GM12878 (cell line): ENCODE measurements around the gene HK2. TPM values are rescaled to one million over a fixed set of nuclear protein-coding genes. Genes with fewer than 3 reads are reported as not detected.

Source experiments
- ATAC-seq: fragments of 200-7000 bp; cut with Tn5 transposase; 3 replicates; pipeline ENCODE4 v1.9.1; 2020; ENCODE audit warnings: mild to moderate bottlenecking, moderate library complexity
- BruUV-seq: library from RNA; stranded (reverse); fragments of 400-500 nt; replicated peaks from 2 replicates; lab custom pipeline; 2021; lab: Mats Ljungman, UMichigan
- CTCF ChIA-PET: fragments of 300-600 bp; sonication (Branson Sonifier 250); formaldehyde crosslinking; extraction: SDS; loops from one replicate; lab custom pipeline; 2021; ENCODE audit warnings: inconsistent platforms; lab: Yijun Ruan, JAX
- POLR2A ChIA-PET: fragments of 350-600 bp; formaldehyde crosslinking; extraction: SDS; loops from one replicate; lab custom pipeline; 2021; ENCODE audit warnings: inconsistent platforms; lab: Charles Lee
- RAD21 ChIA-PET: fragments of 300-600 bp; sonication (Branson Sonifier 250); formaldehyde crosslinking; loops from one replicate; lab custom pipeline; 2023; ENCODE audit warnings: antibody characterized with exemption; ENCODE audit not compliant: unreplicated experiment; lab: Charles Lee
- SMC1A ChIA-PET: fragments of 300-600 bp; sonication (Branson Sonifier 250); formaldehyde crosslinking; loops from one replicate; lab custom pipeline; 2023; ENCODE audit not compliant: unreplicated experiment, uncharacterized antibody; lab: Charles Lee
- DNase-seq: peaks from one replicate; pipeline ENCODE4 v3.0.0-alpha.2; 2011; ENCODE audit warnings: low read depth, low spot score
- FAIRE-seq: peaks from 3 replicates; lab custom pipeline; 2011; peaks lifted over from hg19 to GRCh38; lab: Jason Lieb, UNC
- H2AFZ ChIP-seq: 2 replicates; pipeline ENCODE4 v1.6.0; 2011; ENCODE audit warnings: low read depth, low read length, control low read depth; ENCODE audit not compliant: control insufficient read depth
- H3K27ac ChIP-seq: 2 replicates; pipeline ENCODE4 v1.5.1; 2011; ENCODE audit warnings: control low read depth; ENCODE audit not compliant: control insufficient read depth, insufficient read depth
- H3K27me3 ChIP-seq, 2 experiments: replicated peaks in 1 of 2; 2 replicates each; pipeline versions ENCODE4 v1.6.0 to v1.6.1; 2011; ENCODE audit warnings: low read length in 1 of 2; ENCODE audit not compliant: control insufficient read depth in 2 of 2, insufficient read depth in 2 of 2
- H3K36me3 ChIP-seq, 2 experiments: 2 replicates each; pipeline ENCODE4 v1.5.1; 2011; ENCODE audit warnings: low read length in 1 of 2; ENCODE audit not compliant: control insufficient read depth in 2 of 2, insufficient read depth in 2 of 2
- H3K4me1 ChIP-seq: 2 replicates; pipeline ENCODE4 v1.6.1; 2011; ENCODE audit warnings: mild to moderate bottlenecking, low read length, moderate library complexity, mixed read lengths; ENCODE audit not compliant: control insufficient read depth, insufficient read depth
- H3K4me2 ChIP-seq: 2 replicates; pipeline ENCODE4 v1.6.0; 2011; ENCODE audit warnings: control low read depth; ENCODE audit not compliant: control insufficient read depth, insufficient read depth
- H3K4me3 ChIP-seq: fragments of 200-600 bp; sonication (generic); 2 replicates; pipeline ENCODE4 v1.5.1; 2016
- H3K79me2 ChIP-seq: 2 replicates; pipeline ENCODE4 v1.6.0; 2011; ENCODE audit warnings: low read length; ENCODE audit not compliant: control insufficient read depth, insufficient read depth
- H3K9ac ChIP-seq: 2 replicates; pipeline ENCODE4 v1.8.0; 2011; ENCODE audit warnings: low read length, control low read depth, mixed read lengths; ENCODE audit not compliant: control insufficient read depth, insufficient read depth
- H3K9me3 ChIP-seq: replicated peaks from 3 replicates; pipeline ENCODE4 v1.5.1; 2011; ENCODE audit warnings: mild to moderate bottlenecking, low read length; ENCODE audit not compliant: control insufficient read depth, insufficient read depth
- H4K20me1 ChIP-seq: 2 replicates; pipeline ENCODE4 v1.6.0; 2011; ENCODE audit not compliant: control insufficient read depth, insufficient read depth
- BACH1 ChIP-seq: fragments of 450-650 bp; IDR thresholded peaks from 2 replicates; pipeline ENCODE4 v1.6.1; 2017; ENCODE audit warnings: mild to moderate bottlenecking, borderline replicate concordance
- CBFB ChIP-seq: IDR thresholded peaks from 2 replicates; pipeline ENCODE4 v1.6.1; 2016; ENCODE audit warnings: antibody characterized with exemption, low read depth
- CBX5 ChIP-seq: sonication (generic); IDR thresholded peaks from 2 replicates; pipeline ENCODE4 v1.6.1; 2016; ENCODE audit warnings: low read depth, moderate library complexity, mild to moderate bottlenecking, inconsistent platforms
- CHD2 ChIP-seq: IDR thresholded peaks from 2 replicates; pipeline ENCODE4 v1.6.1; 2011; ENCODE audit warnings: low read depth, low read length, improper control_type of control experiment, borderline replicate concordance
- GABPA ChIP-seq: IDR thresholded peaks from 2 replicates; pipeline ENCODE4 v1.6.1; 2014; ENCODE audit warnings: antibody characterized with exemption, low read depth, mild to moderate bottlenecking, inconsistent platforms
- KDM1A ChIP-seq: fragments of 200-600 bp; sonication (generic); IDR thresholded peaks from 2 replicates; pipeline ENCODE4 v1.6.1; 2016; ENCODE audit warnings: borderline replicate concordance
- MYC ChIP-seq: IDR thresholded peaks from 2 replicates; pipeline ENCODE4 v1.6.1; 2011; ENCODE audit warnings: mild to moderate bottlenecking, low read length, moderate library complexity, inconsistent platforms; ENCODE audit not compliant: insufficient read depth, insufficient replicate concordance, insufficient read length, severe bottlenecking
- NFYB ChIP-seq: IDR thresholded peaks from 2 replicates; pipeline ENCODE4 v1.6.1; 2011; ENCODE audit warnings: low read depth, mild to moderate bottlenecking, low read length, improper control_type of control experiment, moderate library complexity; ENCODE audit not compliant: insufficient read depth
- POLR2A ChIP-seq: IDR thresholded peaks from 2 replicates; pipeline ENCODE4 v1.6.1; 2011; ENCODE audit warnings: low read depth, mild to moderate bottlenecking, low read length
- POLR2AphosphoS2 ChIP-seq: IDR thresholded peaks from 2 replicates; pipeline ENCODE4 v1.6.1; 2011; ENCODE audit warnings: low read depth, mild to moderate bottlenecking, low read length, improper control_type of control experiment, moderate library complexity
- SIX5 ChIP-seq: IDR thresholded peaks from 2 replicates; pipeline ENCODE4 v1.6.1; 2011; ENCODE audit warnings: mild to moderate bottlenecking, low read depth, low read length, moderate library complexity; ENCODE audit not compliant: severe bottlenecking
- SPI1 ChIP-seq: IDR thresholded peaks from 2 replicates; pipeline ENCODE4 v1.6.1; 2011; ENCODE audit warnings: low read depth, mild to moderate bottlenecking, low read length, moderate library complexity, borderline replicate concordance; ENCODE audit not compliant: insufficient read depth
- STAT1 ChIP-seq: fragments of 450-650 bp; conservative IDR thresholded peaks from 2 replicates; pipeline ENCODE4 v1.6.1; 2014; ENCODE audit warnings: antibody characterized with exemption, mild to moderate bottlenecking
- SUZ12 ChIP-seq: fragments of 200-600 bp; sonication (generic); IDR thresholded peaks from one replicate; pipeline ENCODE4 v1.6.1; 2018; ENCODE audit warnings: antibody characterized with exemption, mild to moderate bottlenecking; ENCODE audit not compliant: unreplicated experiment
- YBX1 ChIP-seq: fragments of 450-650 bp; IDR thresholded peaks from 2 replicates; pipeline ENCODE4 v1.6.1; 2016; ENCODE audit warnings: antibody characterized with exemption
- ZSCAN29 ChIP-seq: fragments of 450-650 bp; IDR thresholded peaks from 2 replicates; pipeline ENCODE4 v1.6.1; 2017; ENCODE audit warnings: mild to moderate bottlenecking, moderate library complexity
- WGBS: methylation state at CpG from one replicate; pipeline ENCODE4 v1.1.6; 2016; ENCODE audit warnings: low lambda C conversion rate; ENCODE audit not compliant: insufficient replicate concordance, insufficient coverage; ENCODE audit errors: missing lambda C conversion rate; 5-methylcytosine and 5-hydroxymethylcytosine counted together
- in situ Hi-C: fragments of 300-500 bp; cut with MboI; formaldehyde crosslinking; loops from 9 replicates; pipeline ENCODE4 v1.14.3; 2018; ENCODE audit warnings: mixed read lengths
- intact Hi-C: fragments of 100-400 bp; cut with micrococcal nuclease; formaldehyde crosslinking; loops from one replicate; pipeline ENCODE4 v1.14.2; 2022; ENCODE audit not compliant: unreplicated experiment
- polyA plus RNA-seq, 11 experiments: library from polyadenylated mRNA; depleted of rRNA in 4 of 11; unstranded in 6 of 11; stranded (reverse) in 5 of 11; fragments of >200 nt; fragmentation: Nextera tagmentation in 4 of 11; fragmentation: Illumina TruSeq in 1 of 11; extraction: Ambion mirVana in 4 of 11; extraction: Trizol in 1 of 11; gene quantifications; 1 replicate in 1 of 11; 2 replicates in 10 of 11; pipeline versions ENCODE4 v1.2.1 to v1.2.3, GENCODE V29; 2011 to 2016; ENCODE audit warnings: inconsistent platforms in 2 of 11, missing spikeins in 2 of 11, low read depth in 1 of 11
- total RNA-seq, 4 experiments: library from RNA; depleted of rRNA in 3 of 4; stranded (reverse); fragments of >200 nt in 3 of 4; fragmentation: Illumina TruSeq in 1 of 4; extraction: Trizol in 1 of 4; gene quantifications; 2 replicates each; pipeline versions ENCODE4 v1.2.1 to v1.2.3, GENCODE V29; 2013 to 2021

The HK2 gene
- total and polyA plus RNA-seq, 10 of the 15 experiments (the other 5 are each of a cell fraction or from before 2014, with no cell fraction given), result 5.0 to 73.1 (median 20.2) TPM

DNA sequence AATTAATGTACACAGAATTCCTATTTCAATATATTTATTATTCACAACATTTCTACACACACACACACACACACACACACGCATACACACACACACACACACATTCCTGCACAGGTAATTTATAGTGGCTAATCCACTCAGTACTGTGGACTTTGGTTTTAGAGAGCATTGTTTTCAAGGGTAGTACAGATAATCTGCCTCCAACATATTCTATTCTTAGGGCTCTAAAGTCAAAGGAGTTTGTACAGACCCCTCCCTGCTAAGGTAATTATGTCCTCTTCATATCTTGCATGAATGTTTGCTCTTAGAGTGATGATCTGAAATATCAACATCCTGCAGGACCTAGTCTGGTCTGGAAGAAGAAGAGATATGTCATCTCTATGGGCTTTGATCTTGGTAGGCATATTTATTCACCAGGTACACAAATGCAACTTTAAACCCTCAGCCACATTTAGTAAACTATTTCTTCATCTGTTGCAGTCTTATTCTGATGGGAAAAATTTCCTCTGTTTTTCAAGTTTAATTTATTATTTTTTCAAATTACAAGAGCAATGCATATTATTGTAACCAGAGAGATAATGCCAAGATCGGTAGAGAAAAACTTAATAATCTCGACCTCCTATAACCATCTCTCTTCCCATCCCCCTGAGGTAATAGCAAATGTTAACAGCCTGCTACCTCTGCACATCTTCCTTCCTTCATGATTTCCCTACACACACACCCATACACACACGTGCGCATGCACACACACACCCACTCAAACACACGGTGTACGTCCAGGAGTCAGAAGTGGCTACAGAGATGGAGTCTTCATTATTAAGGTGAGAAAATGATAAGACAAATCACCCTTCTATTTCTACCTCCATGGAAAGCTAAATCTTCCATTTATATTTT, 106.2 kb downstream of the HK2 start:
- RAD21 ChIA-PET, result no interaction called here
- intact Hi-C loops (no loop called here), in situ Hi-C loops (no loop called here)
- CTCF ChIA-PET, result interaction anchor here (1.2 kb wide), 1 partner anchor 14 kb away, joined by 3 read pairs; no protein-coding TSS in a partner anchor
- DNase-seq, result no peak
- no peaks in the 10 kb centered on the region for H4K20me1 ChIP-seq
- 65% methylated on average over 7 of the region's 7 CpGs for WGBS
- ATAC-seq, result no peak
- no peaks in the 10 kb centered on the region for H3K27me3 ChIP-seq
- no peak overlapping the region for H2AFZ ChIP-seq
- no peak for FAIRE-seq
- no peaks in the 10 kb centered on the region; the same call in 2 of the 3 replicates for H3K9me3 ChIP-seq
- no peaks in the 10 kb centered on the region for H3K36me3 ChIP-seq
- TF ChIP-seq SIX5 (no peak), YBX1 (no peak), POLR2AphosphoS2 (no peak), SUZ12 (no peak), BACH1 (no peak), SPI1 (no peak), KDM1A (no peak), MYC (no peak), POLR2A (no peak), GABPA (no peak), ZSCAN29 (no peak), CBX5 (no peak), CBFB (no peak), CHD2 (no peak), STAT1 (no peak), NFYB (no peak)
- no peak overlapping the region for H3K9ac ChIP-seq
- POLR2A ChIA-PET, result no interaction called here
- BruUV-seq, result no TSS peak
- no peak overlapping the region for H3K4me2 ChIP-seq
- peaks cover 4% of the 10 kb centered on the region; the same call in 1 of the 2 replicates for H3K4me1 ChIP-seq
- no peak overlapping the region for H3K27ac ChIP-seq
- SMC1A ChIA-PET, result no interaction called here
- H3K79me2 ChIP-seq, result no peaks in the 10 kb centered on the region
- H3K4me3 ChIP-seq, result no peak overlapping the region
